ENCODE results near the gene PLPPR3.

GRCh38 chr19:814152-815078 lies 7.3 kb downstream of the PLPPR3 start:
- peak; percentile 82 for TF ChIP-seq POLR2AphosphoS5 (IDR thresholded peaks at IDR 0.05; ENCODE audit: low read depth)
- no peak for TF ChIP-seq REST (IDR thresholded peaks at IDR 0.05; ENCODE audit: insufficient replicate concordance, low read depth)
- TF ChIP-seq, protein P1, sequence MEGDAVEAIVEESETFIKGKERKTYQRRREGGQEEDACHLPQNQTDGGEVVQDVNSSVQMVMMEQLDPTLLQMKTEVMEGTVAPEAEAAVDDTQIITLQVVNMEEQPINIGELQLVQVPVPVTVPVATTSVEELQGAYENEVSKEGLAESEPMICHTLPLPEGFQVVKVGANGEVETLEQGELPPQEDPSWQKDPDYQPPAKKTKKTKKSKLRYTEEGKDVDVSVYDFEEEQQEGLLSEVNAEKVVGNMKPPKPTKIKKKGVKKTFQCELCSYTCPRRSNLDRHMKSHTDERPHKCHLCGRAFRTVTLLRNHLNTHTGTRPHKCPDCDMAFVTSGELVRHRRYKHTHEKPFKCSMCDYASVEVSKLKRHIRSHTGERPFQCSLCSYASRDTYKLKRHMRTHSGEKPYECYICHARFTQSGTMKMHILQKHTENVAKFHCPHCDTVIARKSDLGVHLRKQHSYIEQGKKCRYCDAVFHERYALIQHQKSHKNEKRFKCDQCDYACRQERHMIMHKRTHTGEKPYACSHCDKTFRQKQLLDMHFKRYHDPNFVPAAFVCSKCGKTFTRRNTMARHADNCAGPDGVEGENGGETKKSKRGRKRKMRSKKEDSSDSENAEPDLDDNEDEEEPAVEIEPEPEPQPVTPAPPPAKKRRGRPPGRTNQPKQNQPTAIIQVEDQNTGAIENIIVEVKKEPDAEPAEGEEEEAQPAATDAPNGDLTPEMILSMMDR (IDR thresholded peaks at IDR 0.05; ENCODE audit: insufficient read depth, low read length), result no peak
- TF ChIP-seq GABPA (IDR thresholded peaks at IDR 0.05; ENCODE audit: low read depth), result no peak
- TF ChIP-seq SPI1 (IDR thresholded peaks at IDR 0.05; ENCODE audit: borderline replicate concordance, low read depth), result no peak
